HL-60 (cell line): ENCODE results near the gene RNU4-1.

ENCODE experiments used
- DNase-seq, 2 experiments: peaks; one replicate each; pipeline ENCODE4 v3.0.0-alpha.2; 2010 to 2020; ENCODE audit warnings: low read depth in 1 of 2, low spot score in 1 of 2
- H3K27ac ChIP-seq: fragments of 250-450 bp; sonication (Bioruptor Pico); replicated peaks from 2 replicates; pipeline ENCODE4 v1.5.1; 2020; ENCODE audit warnings: mild to moderate bottlenecking, moderate library complexity
- H3K27me3 ChIP-seq: fragments of 250-450 bp; sonication (Bioruptor Pico); 2 replicates; pipeline ENCODE4 v1.5.1; 2021; ENCODE audit warnings: mild to moderate bottlenecking, moderate library complexity; ENCODE audit not compliant: insufficient read depth, poor library complexity, severe bottlenecking
- H3K4me3 ChIP-seq: replicated peaks from 2 replicates; pipeline ENCODE4 v1.5.1; 2011; ENCODE audit warnings: mild to moderate bottlenecking, control low read depth, low read length; ENCODE audit not compliant: insufficient read depth
- CTCF ChIP-seq: IDR thresholded peaks from one replicate; pipeline ENCODE4 v1.5.1; 2011; ENCODE audit warnings: low read length, control low read depth, inconsistent platforms; ENCODE audit not compliant: insufficient read depth
- GABPA ChIP-seq: IDR thresholded peaks from 2 replicates; pipeline ENCODE4 v1.6.1; 2012; ENCODE audit warnings: low read depth
- POLR2AphosphoS5 ChIP-seq: IDR thresholded peaks from 2 replicates; pipeline ENCODE4 v1.6.1; 2012; ENCODE audit warnings: low read depth
- REST ChIP-seq: IDR thresholded peaks from 2 replicates; pipeline ENCODE4 v1.6.1; 2012; ENCODE audit warnings: low read depth; ENCODE audit not compliant: insufficient replicate concordance
- SPI1 ChIP-seq: IDR thresholded peaks from 2 replicates; pipeline ENCODE4 v1.6.1; 2012; ENCODE audit warnings: low read depth, mild to moderate bottlenecking, borderline replicate concordance

RNU4-1 gene

DNA sequence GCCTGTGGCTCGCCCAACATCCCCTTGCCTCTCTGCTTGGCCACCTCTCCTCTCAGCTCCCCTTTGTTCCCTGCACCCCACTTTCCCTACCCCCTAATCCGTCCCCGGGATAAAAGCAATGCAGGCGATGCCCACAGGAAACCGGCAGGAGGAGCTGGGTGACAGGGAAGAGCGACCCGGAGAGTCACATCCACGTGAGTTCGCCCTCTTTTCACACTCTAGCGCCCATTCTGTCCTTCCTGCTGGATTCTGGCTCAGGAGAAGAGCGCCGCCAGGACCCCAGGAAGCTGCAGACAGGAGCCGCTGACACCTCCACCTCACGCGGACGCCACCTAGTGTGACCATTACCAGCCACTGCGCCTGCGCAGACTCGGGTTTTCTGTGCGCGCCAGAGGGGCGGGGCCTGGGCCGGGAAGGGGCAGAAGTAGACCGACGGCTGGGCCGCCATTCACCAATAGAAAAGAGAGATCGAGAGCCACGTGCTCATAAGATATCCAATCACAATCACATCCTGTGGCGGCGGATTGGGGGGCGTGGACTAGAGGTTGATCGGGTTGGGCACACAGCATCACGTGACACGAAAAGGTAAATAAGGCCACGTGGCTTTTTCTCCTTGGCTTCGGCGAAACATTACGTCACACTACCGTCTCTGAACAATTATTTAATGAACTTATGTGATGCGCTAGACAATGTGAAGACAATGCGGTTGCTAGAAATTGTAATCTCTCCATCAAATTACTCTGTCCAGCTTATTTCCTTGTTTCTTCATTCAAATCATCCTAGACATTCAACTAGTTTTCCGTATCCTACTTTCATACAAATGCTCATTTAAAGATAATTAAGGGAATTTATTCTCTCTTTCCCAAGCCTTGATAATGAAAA lies 24.4 kb upstream of the RNU4-1 start:
- peak; percentile 99 to 100 for DNase-seq
- H3K27me3 ChIP-seq: no peaks in the 10 kb centered on the region
- H3K27ac ChIP-seq: peak overlapping the region; percentile 73
- H3K4me3 ChIP-seq: peak overlapping the region; percentile 75
- TF ChIP-seq GABPA (no peak), SPI1 (no peak), CTCF (peak; percentile 9), REST (peak; percentile 79), POLR2AphosphoS5 (peak; percentile 91)

DNA sequence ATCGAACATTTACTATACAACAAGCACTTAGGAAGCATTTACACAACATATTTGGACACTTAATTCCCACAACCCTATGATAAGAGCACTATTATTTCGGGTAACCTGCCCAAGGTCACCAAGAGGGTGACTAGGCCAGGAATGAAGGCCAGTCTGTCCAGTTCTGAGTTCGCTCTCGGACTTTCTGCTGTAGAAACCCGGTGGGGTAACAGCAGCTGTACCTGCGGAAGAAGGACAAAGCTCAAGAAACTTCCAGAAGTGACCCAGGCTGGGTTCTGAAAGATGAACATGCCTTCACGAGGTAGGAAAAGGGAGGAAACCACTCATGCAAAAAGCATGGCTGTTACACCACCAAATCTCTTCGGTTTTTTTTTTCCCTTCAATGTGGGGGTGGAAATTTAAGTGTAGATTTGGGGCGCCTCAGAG lies 23.8 kb upstream of the RNU4-1 start:
- H3K27ac ChIP-seq: peak overlapping the region; percentile 73
- no peaks in the 10 kb centered on the region for H3K27me3 ChIP-seq
- DNase-seq: no peak
- no peak for TF ChIP-seq POLR2AphosphoS5
- no peak for TF ChIP-seq REST
- no peak for TF ChIP-seq CTCF
- TF ChIP-seq GABPA: no peak
- no peak for TF ChIP-seq SPI1
- H3K4me3 ChIP-seq: peak overlapping the region; percentile 75

- H3K27me3 ChIP-seq: no peaks in the 10 kb centered on the region
- TF ChIP-seq POLR2AphosphoS5: no peak
- no peak for TF ChIP-seq CTCF
- TF ChIP-seq SPI1: no peak
- TF ChIP-seq GABPA: no peak
- no peak for TF ChIP-seq REST
- H3K4me3 ChIP-seq: no peak overlapping the region
- peak in 1 of 2 experiments; percentile 7 for DNase-seq
- no peak overlapping the region for H3K27ac ChIP-seq
These were observed 21.2 kb upstream of the RNU4-1 start for GRCh38 chr12:120314220-120314619.
